H1 (cell line): ENCODE results near the gene ARHGAP22. TPM values are rescaled to one million over a fixed set of nuclear protein-coding genes. Genes with fewer than 3 reads are reported as not detected.

Experiments
- CTCF ChIA-PET: fragments of 300-600 bp; sonication (Branson Sonifier 250); formaldehyde crosslinking; loops from one replicate; lab custom pipeline; 2021; ENCODE audit not compliant: partially characterized antibody; lab: Charles Lee
- POLR2A ChIA-PET: fragments of 300-600 bp; sonication (Branson Sonifier 250); formaldehyde crosslinking; loops from one replicate; lab custom pipeline; 2021; ENCODE audit warnings: inconsistent platforms; ENCODE audit not compliant: partially characterized antibody; lab: Charles Lee
- DNase-seq, 2 experiments: peaks; one replicate each; pipeline versions ENCODE4 v3.0.0 to v3.0.0-alpha.2; 2010 to 2022; ENCODE audit warnings: low spot score in 2 of 2, low read depth in 1 of 2, mixed read lengths in 1 of 2
- FAIRE-seq: peaks from 2 replicates; lab custom pipeline; 2011; peaks lifted over from hg19 to GRCh38; lab: Jason Lieb, UNC
- H2AFZ ChIP-seq: 2 replicates; pipeline ENCODE4 v1.8.1; 2012; ENCODE audit warnings: low read length, inconsistent platforms
- H2AK5ac ChIP-seq: 2 replicates; pipeline ENCODE4 v1.6.1; 2013; ENCODE audit warnings: low read depth, low read length
- H2BK120ac ChIP-seq: replicated peaks from 2 replicates; pipeline ENCODE3; 2013; ENCODE audit warnings: low read depth, low read length, inconsistent platforms
- H2BK12ac ChIP-seq: 2 replicates; pipeline ENCODE4 v1.6.1; 2013; ENCODE audit warnings: low read depth, low read length
- H2BK15ac ChIP-seq: 2 replicates; pipeline ENCODE4 v1.6.1; 2013; ENCODE audit warnings: low read length
- H2BK20ac ChIP-seq: 2 replicates; pipeline ENCODE4 v1.6.1; 2013; ENCODE audit warnings: low read length
- H2BK5ac ChIP-seq: 2 replicates; pipeline ENCODE4 v1.6.1; 2013; ENCODE audit warnings: low read depth, low read length
- H3K14ac ChIP-seq: 2 replicates; pipeline ENCODE4 v1.6.1; 2013; ENCODE audit warnings: inconsistent platforms; ENCODE audit not compliant: insufficient read length
- H3K18ac ChIP-seq: 2 replicates; pipeline ENCODE4 v1.6.1; 2013; ENCODE audit warnings: low read length; ENCODE audit errors: extremely low read depth
- H3K23ac ChIP-seq: 2 replicates; pipeline ENCODE4 v1.6.1; 2013; ENCODE audit warnings: inconsistent platforms; ENCODE audit not compliant: insufficient read length
- H3K23me2 ChIP-seq: 2 replicates; pipeline ENCODE4 v1.6.1; 2013; ENCODE audit warnings: low read depth, low read length
- H3K27ac ChIP-seq: 2 replicates; pipeline ENCODE4 v1.6.1; 2011; ENCODE audit warnings: low read depth, low read length, inconsistent platforms
- H3K27me3 ChIP-seq, 4 experiments: replicated peaks in 1 of 4; 1 replicate in 1 of 4; 2 replicates in 3 of 4; pipeline versions ENCODE4 v1.6.1 to v1.8.1; 2011 to 2013; ENCODE audit warnings: low read length in 3 of 4, mild to moderate bottlenecking in 3 of 4, inconsistent platforms in 2 of 4, mixed read lengths in 2 of 4, moderate library complexity in 1 of 4; ENCODE audit not compliant: control insufficient read depth in 3 of 4, insufficient read depth in 3 of 4; ENCODE audit errors: extremely low read depth in 1 of 4
- H3K36me3 ChIP-seq, 4 experiments: 2 replicates each; pipeline versions ENCODE4 v1.6.1 to v1.8.1; 2011 to 2013; ENCODE audit warnings: mild to moderate bottlenecking in 4 of 4, low read length in 3 of 4, moderate library complexity in 2 of 4, control low read depth in 1 of 4, inconsistent platforms in 1 of 4; ENCODE audit not compliant: insufficient read depth in 4 of 4, control insufficient read depth in 2 of 4
- H3K4ac ChIP-seq: replicated peaks from 2 replicates; pipeline ENCODE3; 2013; ENCODE audit warnings: low read length, low read depth, mixed read lengths, inconsistent platforms; ENCODE audit not compliant: insufficient read length
- H3K4me1 ChIP-seq, 4 experiments: replicated peaks in 1 of 4; 1 replicate in 1 of 4; 2 replicates in 3 of 4; pipeline versions ENCODE4 v1.6.1 to v1.8.1; 2011 to 2013; ENCODE audit warnings: low read length in 3 of 4, inconsistent platforms in 2 of 4, mixed read lengths in 1 of 4; ENCODE audit not compliant: insufficient read depth in 4 of 4, control insufficient read depth in 3 of 4
- H3K4me2 ChIP-seq, 2 experiments: 2 replicates each; pipeline versions ENCODE4 v1.6.1 to v1.8.1; 2011 to 2013; ENCODE audit warnings: low read depth in 2 of 2, low read length in 2 of 2, control low read depth in 1 of 2, inconsistent platforms in 1 of 2, mild to moderate bottlenecking in 1 of 2; ENCODE audit not compliant: insufficient read depth in 1 of 2
- H3K4me3 ChIP-seq, 4 experiments: fragments of 200-600, 300-600 bp in 1 of 4; sonication (generic), shearing (Covaris generic), sonication (Bioruptor Twin) in 1 of 4; 2 replicates each; pipeline versions ENCODE4 v1.5.1 to v1.8.1; 2011 to 2016; ENCODE audit warnings: low read length in 4 of 4, low read depth in 3 of 4, control low read depth in 2 of 4, inconsistent platforms in 2 of 4, mild to moderate bottlenecking in 2 of 4, mixed read lengths in 1 of 4, moderate library complexity in 1 of 4; ENCODE audit not compliant: insufficient read depth in 2 of 4; ENCODE audit errors: extremely low read depth in 1 of 4
- H3K56ac ChIP-seq: replicated peaks from 2 replicates; pipeline ENCODE3; 2013; ENCODE audit warnings: low read depth, mild to moderate bottlenecking, mixed read lengths, low read length, inconsistent platforms; ENCODE audit not compliant: insufficient read length
- H3K79me1 ChIP-seq: 2 replicates; pipeline ENCODE4 v1.6.1; 2013; ENCODE audit warnings: low read depth, low read length, control low read depth
- H3K79me2 ChIP-seq, 2 experiments: 2 replicates each; pipeline versions ENCODE4 v1.6.1 to v1.8.1; 2012 to 2013; ENCODE audit warnings: low read length in 2 of 2, mild to moderate bottlenecking in 2 of 2, inconsistent platforms in 1 of 2; ENCODE audit not compliant: insufficient read depth in 2 of 2, control insufficient read depth in 1 of 2
- H3K9ac ChIP-seq, 4 experiments: replicated peaks in 1 of 4; 1 replicate in 1 of 4; 2 replicates in 3 of 4; pipeline versions ENCODE4 v1.6.1 to v1.8.1; 2011 to 2013; ENCODE audit warnings: low read depth in 3 of 4, low read length in 3 of 4, control low read depth in 2 of 4, mild to moderate bottlenecking in 2 of 4, moderate library complexity in 2 of 4, inconsistent platforms in 1 of 4; ENCODE audit errors: extremely low read depth in 1 of 4
- H3K9me3 ChIP-seq, 2 experiments: 2 replicates each; pipeline versions ENCODE4 v1.6.1 to v1.8.1; 2012 to 2013; ENCODE audit warnings: mild to moderate bottlenecking in 2 of 2, moderate library complexity in 2 of 2, control low read depth in 1 of 2, inconsistent platforms in 1 of 2, low read depth in 1 of 2, low read length in 1 of 2, mixed read lengths in 1 of 2; ENCODE audit not compliant: insufficient read depth in 2 of 2
- H4K20me1 ChIP-seq, 2 experiments: replicated peaks in 1 of 2; 2 replicates each; pipeline versions ENCODE3 to v1.8.1; 2011 to 2013; ENCODE audit warnings: inconsistent platforms in 2 of 2, low read length in 2 of 2, mild to moderate bottlenecking in 1 of 2; ENCODE audit not compliant: insufficient read depth in 2 of 2, control insufficient read depth in 1 of 2
- H4K5ac ChIP-seq: 2 replicates; pipeline ENCODE4 v1.6.1; 2013; ENCODE audit warnings: low read length, low read depth, mixed read lengths, inconsistent platforms; ENCODE audit not compliant: insufficient read length
- H4K8ac ChIP-seq: 2 replicates; pipeline ENCODE4 v1.8.0; 2013; ENCODE audit warnings: mild to moderate bottlenecking, moderate library complexity, low read length, inconsistent platforms; ENCODE audit not compliant: insufficient read depth; ENCODE audit errors: extremely low read depth
- H4K91ac ChIP-seq: replicated peaks from 2 replicates; pipeline ENCODE3; 2013; ENCODE audit warnings: low read length, mixed read lengths, inconsistent platforms; ENCODE audit not compliant: insufficient read length
- BCL11A ChIP-seq, 2 experiments: IDR thresholded peaks; one replicate each; pipeline ENCODE4 v1.6.1; 2011; ENCODE audit warnings: low read depth in 2 of 2, low read length in 2 of 2, mild to moderate bottlenecking in 2 of 2
- CEBPB ChIP-seq: IDR thresholded peaks from 2 replicates; pipeline ENCODE4 v1.6.1; 2012; ENCODE audit warnings: low read depth, low read length
- CHD1 ChIP-seq: IDR thresholded peaks from 2 replicates; pipeline ENCODE4 v1.6.1; 2012; ENCODE audit warnings: low read depth, low read length, improper control_type of control experiment
- CREB1 ChIP-seq: IDR thresholded peaks from 2 replicates; pipeline ENCODE4 v1.6.1; 2012; ENCODE audit warnings: inconsistent platforms
- EGR1 ChIP-seq: IDR thresholded peaks from 2 replicates; pipeline ENCODE4 v1.6.1; 2011; ENCODE audit warnings: low read depth, low read length, borderline replicate concordance
- KDM5A ChIP-seq: fragments of 200-600 bp; IDR thresholded peaks from 2 replicates; pipeline ENCODE4 v1.7.1; 2012; ENCODE audit warnings: mild to moderate bottlenecking, low read length, inconsistent platforms, mixed read lengths
- PHF8 ChIP-seq: fragments of 200-600 bp; sonication (generic); conservative IDR thresholded peaks from 2 replicates; pipeline ENCODE4 v1.7.1; 2012; ENCODE audit warnings: low read depth, mild to moderate bottlenecking, inconsistent platforms, low read length, moderate library complexity
- POLR2A ChIP-seq, 2 experiments: IDR thresholded peaks; 1 replicate in 1 of 2; 2 replicates in 1 of 2; pipeline ENCODE4 v1.6.1; 2011; ENCODE audit warnings: low read depth in 2 of 2, low read length in 2 of 2, mild to moderate bottlenecking in 2 of 2; ENCODE audit errors: control extremely low read depth in 1 of 2
- RAD21 ChIP-seq, 2 experiments: IDR thresholded peaks in 1 of 2; conservative IDR thresholded peaks in 1 of 2; 2 replicates each; pipeline ENCODE4 v1.6.1; 2011; ENCODE audit warnings: low read depth in 2 of 2, low read length in 2 of 2, improper control_type of control experiment in 1 of 2, inconsistent platforms in 1 of 2, mild to moderate bottlenecking in 1 of 2, moderate library complexity in 1 of 2
- SIX5 ChIP-seq: IDR thresholded peaks from 2 replicates; pipeline ENCODE4 v1.6.1; 2011; ENCODE audit warnings: mild to moderate bottlenecking, low read depth, low read length
- SP2 ChIP-seq: IDR thresholded peaks from 2 replicates; pipeline ENCODE4 v1.6.1; 2012; ENCODE audit warnings: mild to moderate bottlenecking, low read length, inconsistent platforms
- WGBS, 2 experiments: shearing (Covaris generic) in 1 of 2; methylation state at CpG; one replicate each; pipeline versions ENCODE4 v1.1.6 to v1.1.7; 2013 to 2015; ENCODE audit warnings: low lambda C conversion rate in 2 of 2, mixed read lengths in 2 of 2, inconsistent platforms in 1 of 2, low coverage in 1 of 2, missing lambda C conversion rate in 1 of 2; ENCODE audit not compliant: insufficient replicate concordance in 2 of 2, insufficient coverage in 1 of 2, insufficient read length in 1 of 2; ENCODE audit errors: extremely low coverage in 1 of 2, missing lambda C conversion rate in 1 of 2; 5-methylcytosine and 5-hydroxymethylcytosine counted together
- polyA plus RNA-seq, 7 experiments: library from polyadenylated mRNA; depleted of rRNA in 3 of 7; stranded (reverse) in 5 of 7; unstranded in 2 of 7; fragments of >200 nt in 5 of 7; fragments of 200-250 nt in 2 of 7; gene quantifications; 1 replicate in 5 of 7; 2 replicates in 1 of 7; 4 replicates in 1 of 7; pipeline versions ENCODE4 v1.2.1 to v1.2.3, GENCODE V29; 2011 to 2013; ENCODE audit warnings: missing spikeins in 2 of 7, mixed read lengths in 2 of 7
- total RNA-seq: library from RNA; stranded (reverse); fragmentation: NEBNext Ultra II Directional; extraction: Animal tissue kit (Norgen Biotek cat#: 25700); gene quantifications from 2 replicates; pipeline ENCODE4 v1.2.1, GENCODE V29; 2021
- TF ChIP-seq, protein P1 (sequence below): IDR thresholded peaks from 2 replicates; pipeline ENCODE4 v1.6.1; 2011; ENCODE audit warnings: low read depth, mild to moderate bottlenecking, low read length; ENCODE audit not compliant: insufficient read depth

ARHGAP22 gene
- total and polyA plus RNA-seq, 2 of the 8 experiments (the other 6 are each of a cell fraction or from before 2014, with no cell fraction given), result 3.6 to 11.2 TPM

- Histone ChIP-seq H2BK20ac (0 out of 2 replicates have a peak overlapping the region, but pooled peaks have one; percentile 49), H3K56ac (no peak overlapping the region), H3K18ac (no peak overlapping the region), H3K36me3 (no peaks in the 10 kb centered on the region), H3K9ac (no peak overlapping the region), H3K79me2 (no peaks in the 10 kb centered on the region), H3K4me3 (no peak overlapping the region), H2AFZ (no peak overlapping the region), H3K9me3 (no peaks in the 10 kb centered on the region), H3K23ac (no peak overlapping the region), H3K23me2 (no peaks in the 10 kb centered on the region), H2BK5ac (no peak overlapping the region), H3K4ac (no peak overlapping the region), H2BK120ac (no peak overlapping the region), H3K27ac (no peak overlapping the region), H2BK12ac (no peak overlapping the region), H4K91ac (no peak overlapping the region), H4K20me1 (no peaks in the 10 kb centered on the region), H2BK15ac (no peak overlapping the region), H4K8ac (no peak overlapping the region), H3K4me2 (no peak overlapping the region), H3K79me1 (no peaks in the 10 kb centered on the region), H3K27me3 (no peaks in the 10 kb centered on the region), H4K5ac (no peak overlapping the region), H3K4me1 (no peaks in the 10 kb centered on the region; a peak in 1 of 7 replicates), H3K14ac (no peak overlapping the region), H2AK5ac (no peak overlapping the region)
- FAIRE-seq (no peak), DNase-seq (no peak)
- POLR2A ChIA-PET, result no interaction called here
- CTCF ChIA-PET, result interaction anchor here (1.5 to 1.9 kb wide), 3 partner anchors 10 to 33 kb away, joined by 4 to 9 read pairs (median 4); no protein-coding TSS in a partner anchor
- TF ChIP-seq RAD21 (IDR thresholded peaks at IDR 0.05 in 1 of 2, conservative IDR thresholded peaks at IDR 0.05 in 1 of 2; ENCODE audit: low read depth in 2 of 2, low read length in 2 of 2) (no peak), CEBPB (no peak), BCL11A (IDR thresholded peaks at IDR 0.05; ENCODE audit: low read depth in 2 of 2, low read length in 2 of 2) (no peak), SP2 (no peak), CREB1 (no peak), SIX5 (no peak), KDM5A (no peak), PHF8 (no peak), CHD1 (no peak), POLR2A (IDR thresholded peaks at IDR 0.05; ENCODE audit: control extremely low read depth in 1 of 2, low read depth in 2 of 2, low read length in 2 of 2) (no peak), EGR1 (no peak)
- TF ChIP-seq, protein P1, sequence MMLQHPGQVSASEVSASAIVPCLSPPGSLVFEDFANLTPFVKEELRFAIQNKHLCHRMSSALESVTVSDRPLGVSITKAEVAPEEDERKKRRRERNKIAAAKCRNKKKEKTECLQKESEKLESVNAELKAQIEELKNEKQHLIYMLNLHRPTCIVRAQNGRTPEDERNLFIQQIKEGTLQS, result no peak
- 90% methylated on average over 5 of the region's 5 CpGs; no CpG with 5 or more reads in 1 of the 2 experiments for WGBS, 2 experiments
Measured at GRCh38 chr10:48574322-48574796, 30.5 kb downstream of the ARHGAP22 start.
